H1 (cell line): ENCODE results near the gene TANC1. TPM values are rescaled to one million over a fixed set of nuclear protein-coding genes. Genes with fewer than 3 reads are reported as not detected.

Experiments
- CTCF ChIA-PET: fragments of 300-600 bp; sonication (Branson Sonifier 250); formaldehyde crosslinking; loops from one replicate; lab custom pipeline; 2021; ENCODE audit not compliant: partially characterized antibody; lab: Charles Lee
- POLR2A ChIA-PET: fragments of 300-600 bp; sonication (Branson Sonifier 250); formaldehyde crosslinking; loops from one replicate; lab custom pipeline; 2021; ENCODE audit warnings: inconsistent platforms; ENCODE audit not compliant: partially characterized antibody; lab: Charles Lee
- DNase-seq, 2 experiments: peaks; one replicate each; pipeline versions ENCODE4 v3.0.0 to v3.0.0-alpha.2; 2010 to 2022; ENCODE audit warnings: low spot score in 2 of 2, low read depth in 1 of 2, mixed read lengths in 1 of 2
- FAIRE-seq: peaks from 2 replicates; lab custom pipeline; 2011; peaks lifted over from hg19 to GRCh38; lab: Jason Lieb, UNC
- H2AFZ ChIP-seq: 2 replicates; pipeline ENCODE4 v1.8.1; 2012; ENCODE audit warnings: low read length, inconsistent platforms
- H2AK5ac ChIP-seq: 2 replicates; pipeline ENCODE4 v1.6.1; 2013; ENCODE audit warnings: low read depth, low read length
- H2BK120ac ChIP-seq: replicated peaks from 2 replicates; pipeline ENCODE3; 2013; ENCODE audit warnings: low read depth, low read length, inconsistent platforms
- H2BK12ac ChIP-seq: 2 replicates; pipeline ENCODE4 v1.6.1; 2013; ENCODE audit warnings: low read depth, low read length
- H2BK15ac ChIP-seq: 2 replicates; pipeline ENCODE4 v1.6.1; 2013; ENCODE audit warnings: low read length
- H2BK20ac ChIP-seq: 2 replicates; pipeline ENCODE4 v1.6.1; 2013; ENCODE audit warnings: low read length
- H2BK5ac ChIP-seq: 2 replicates; pipeline ENCODE4 v1.6.1; 2013; ENCODE audit warnings: low read depth, low read length
- H3K14ac ChIP-seq: 2 replicates; pipeline ENCODE4 v1.6.1; 2013; ENCODE audit warnings: inconsistent platforms; ENCODE audit not compliant: insufficient read length
- H3K18ac ChIP-seq: 2 replicates; pipeline ENCODE4 v1.6.1; 2013; ENCODE audit warnings: low read length; ENCODE audit errors: extremely low read depth
- H3K23ac ChIP-seq: 2 replicates; pipeline ENCODE4 v1.6.1; 2013; ENCODE audit warnings: inconsistent platforms; ENCODE audit not compliant: insufficient read length
- H3K23me2 ChIP-seq: 2 replicates; pipeline ENCODE4 v1.6.1; 2013; ENCODE audit warnings: low read depth, low read length
- H3K27ac ChIP-seq: 2 replicates; pipeline ENCODE4 v1.6.1; 2011; ENCODE audit warnings: low read depth, low read length, inconsistent platforms
- H3K27me3 ChIP-seq, 4 experiments: replicated peaks in 1 of 4; 1 replicate in 1 of 4; 2 replicates in 3 of 4; pipeline versions ENCODE4 v1.6.1 to v1.8.1; 2011 to 2013; ENCODE audit warnings: low read length in 3 of 4, mild to moderate bottlenecking in 3 of 4, inconsistent platforms in 2 of 4, mixed read lengths in 2 of 4, moderate library complexity in 1 of 4; ENCODE audit not compliant: control insufficient read depth in 3 of 4, insufficient read depth in 3 of 4; ENCODE audit errors: extremely low read depth in 1 of 4
- H3K36me3 ChIP-seq, 4 experiments: 2 replicates each; pipeline versions ENCODE4 v1.6.1 to v1.8.1; 2011 to 2013; ENCODE audit warnings: mild to moderate bottlenecking in 4 of 4, low read length in 3 of 4, moderate library complexity in 2 of 4, control low read depth in 1 of 4, inconsistent platforms in 1 of 4; ENCODE audit not compliant: insufficient read depth in 4 of 4, control insufficient read depth in 2 of 4
- H3K4ac ChIP-seq: replicated peaks from 2 replicates; pipeline ENCODE3; 2013; ENCODE audit warnings: low read length, low read depth, mixed read lengths, inconsistent platforms; ENCODE audit not compliant: insufficient read length
- H3K4me1 ChIP-seq, 4 experiments: replicated peaks in 1 of 4; 1 replicate in 1 of 4; 2 replicates in 3 of 4; pipeline versions ENCODE4 v1.6.1 to v1.8.1; 2011 to 2013; ENCODE audit warnings: low read length in 3 of 4, inconsistent platforms in 2 of 4, mixed read lengths in 1 of 4; ENCODE audit not compliant: insufficient read depth in 4 of 4, control insufficient read depth in 3 of 4
- H3K4me2 ChIP-seq, 2 experiments: 2 replicates each; pipeline versions ENCODE4 v1.6.1 to v1.8.1; 2011 to 2013; ENCODE audit warnings: low read depth in 2 of 2, low read length in 2 of 2, control low read depth in 1 of 2, inconsistent platforms in 1 of 2, mild to moderate bottlenecking in 1 of 2; ENCODE audit not compliant: insufficient read depth in 1 of 2
- H3K4me3 ChIP-seq, 4 experiments: fragments of 200-600, 300-600 bp in 1 of 4; sonication (generic), shearing (Covaris generic), sonication (Bioruptor Twin) in 1 of 4; 2 replicates each; pipeline versions ENCODE4 v1.5.1 to v1.8.1; 2011 to 2016; ENCODE audit warnings: low read length in 4 of 4, low read depth in 3 of 4, control low read depth in 2 of 4, inconsistent platforms in 2 of 4, mild to moderate bottlenecking in 2 of 4, mixed read lengths in 1 of 4, moderate library complexity in 1 of 4; ENCODE audit not compliant: insufficient read depth in 2 of 4; ENCODE audit errors: extremely low read depth in 1 of 4
- H3K56ac ChIP-seq: replicated peaks from 2 replicates; pipeline ENCODE3; 2013; ENCODE audit warnings: low read depth, mild to moderate bottlenecking, mixed read lengths, low read length, inconsistent platforms; ENCODE audit not compliant: insufficient read length
- H3K79me1 ChIP-seq: 2 replicates; pipeline ENCODE4 v1.6.1; 2013; ENCODE audit warnings: low read depth, low read length, control low read depth
- H3K79me2 ChIP-seq, 2 experiments: 2 replicates each; pipeline versions ENCODE4 v1.6.1 to v1.8.1; 2012 to 2013; ENCODE audit warnings: low read length in 2 of 2, mild to moderate bottlenecking in 2 of 2, inconsistent platforms in 1 of 2; ENCODE audit not compliant: insufficient read depth in 2 of 2, control insufficient read depth in 1 of 2
- H3K9ac ChIP-seq, 4 experiments: replicated peaks in 1 of 4; 1 replicate in 1 of 4; 2 replicates in 3 of 4; pipeline versions ENCODE4 v1.6.1 to v1.8.1; 2011 to 2013; ENCODE audit warnings: low read depth in 3 of 4, low read length in 3 of 4, control low read depth in 2 of 4, mild to moderate bottlenecking in 2 of 4, moderate library complexity in 2 of 4, inconsistent platforms in 1 of 4; ENCODE audit errors: extremely low read depth in 1 of 4
- H3K9me3 ChIP-seq, 2 experiments: 2 replicates each; pipeline versions ENCODE4 v1.6.1 to v1.8.1; 2012 to 2013; ENCODE audit warnings: mild to moderate bottlenecking in 2 of 2, moderate library complexity in 2 of 2, control low read depth in 1 of 2, inconsistent platforms in 1 of 2, low read depth in 1 of 2, low read length in 1 of 2, mixed read lengths in 1 of 2; ENCODE audit not compliant: insufficient read depth in 2 of 2
- H4K20me1 ChIP-seq, 2 experiments: replicated peaks in 1 of 2; 2 replicates each; pipeline versions ENCODE3 to v1.8.1; 2011 to 2013; ENCODE audit warnings: inconsistent platforms in 2 of 2, low read length in 2 of 2, mild to moderate bottlenecking in 1 of 2; ENCODE audit not compliant: insufficient read depth in 2 of 2, control insufficient read depth in 1 of 2
- H4K5ac ChIP-seq: 2 replicates; pipeline ENCODE4 v1.6.1; 2013; ENCODE audit warnings: low read length, low read depth, mixed read lengths, inconsistent platforms; ENCODE audit not compliant: insufficient read length
- H4K8ac ChIP-seq: 2 replicates; pipeline ENCODE4 v1.8.0; 2013; ENCODE audit warnings: mild to moderate bottlenecking, moderate library complexity, low read length, inconsistent platforms; ENCODE audit not compliant: insufficient read depth; ENCODE audit errors: extremely low read depth
- H4K91ac ChIP-seq: replicated peaks from 2 replicates; pipeline ENCODE3; 2013; ENCODE audit warnings: low read length, mixed read lengths, inconsistent platforms; ENCODE audit not compliant: insufficient read length
- CBX8 ChIP-seq: fragments of 300-800, 300-1000 bp; sonication (generic); IDR thresholded peaks from 2 replicates; pipeline ENCODE4 v1.7.1; 2016; ENCODE audit warnings: low read depth, low read length, borderline replicate concordance
- CTCF ChIP-seq, 3 experiments: IDR thresholded peaks; 1 replicate in 2 of 3; 2 replicates in 1 of 3; pipeline versions ENCODE4 v1.5.1 to v1.6.1; 2011; ENCODE audit warnings: low read length in 3 of 3, mild to moderate bottlenecking in 3 of 3, inconsistent platforms in 2 of 3, low read depth in 1 of 3, moderate library complexity in 1 of 3; ENCODE audit not compliant: insufficient read depth in 1 of 3; ENCODE audit errors: control extremely low read depth in 1 of 3
- EP300 ChIP-seq, 2 experiments: IDR thresholded peaks; 1 replicate in 1 of 2; 2 replicates in 1 of 2; pipeline ENCODE4 v1.6.1; 2011 to 2012; ENCODE audit warnings: low read depth in 2 of 2, low read length in 2 of 2, mild to moderate bottlenecking in 2 of 2, borderline replicate concordance in 1 of 2, inconsistent platforms in 1 of 2, moderate library complexity in 1 of 2
- KDM4A ChIP-seq: IDR thresholded peaks from one replicate; pipeline ENCODE4 v1.7.1; 2012; ENCODE audit warnings: low read depth, mild to moderate bottlenecking, moderate library complexity, low read length, inconsistent platforms; ENCODE audit not compliant: severe bottlenecking
- RAD21 ChIP-seq, 2 experiments: IDR thresholded peaks in 1 of 2; conservative IDR thresholded peaks in 1 of 2; 2 replicates each; pipeline ENCODE4 v1.6.1; 2011; ENCODE audit warnings: low read depth in 2 of 2, low read length in 2 of 2, improper control_type of control experiment in 1 of 2, inconsistent platforms in 1 of 2, mild to moderate bottlenecking in 1 of 2, moderate library complexity in 1 of 2
- SIRT6 ChIP-seq: IDR thresholded peaks from one replicate; pipeline ENCODE4 v1.7.1; 2012; ENCODE audit warnings: low read length, inconsistent platforms
- SRF ChIP-seq: IDR thresholded peaks from 2 replicates; pipeline ENCODE4 v1.6.1; 2011; ENCODE audit warnings: mild to moderate bottlenecking, low read depth, low read length, moderate library complexity
- TCF12 ChIP-seq: IDR thresholded peaks from 2 replicates; pipeline ENCODE4 v1.6.1; 2011; ENCODE audit warnings: low read depth, mild to moderate bottlenecking, low read length
- WGBS, 2 experiments: shearing (Covaris generic) in 1 of 2; methylation state at CpG; one replicate each; pipeline versions ENCODE4 v1.1.6 to v1.1.7; 2013 to 2015; ENCODE audit warnings: low lambda C conversion rate in 2 of 2, mixed read lengths in 2 of 2, inconsistent platforms in 1 of 2, low coverage in 1 of 2, missing lambda C conversion rate in 1 of 2; ENCODE audit not compliant: insufficient replicate concordance in 2 of 2, insufficient coverage in 1 of 2, insufficient read length in 1 of 2; ENCODE audit errors: extremely low coverage in 1 of 2, missing lambda C conversion rate in 1 of 2; 5-methylcytosine and 5-hydroxymethylcytosine counted together
- polyA plus RNA-seq, 7 experiments: library from polyadenylated mRNA; depleted of rRNA in 3 of 7; stranded (reverse) in 5 of 7; unstranded in 2 of 7; fragments of >200 nt in 5 of 7; fragments of 200-250 nt in 2 of 7; gene quantifications; 1 replicate in 5 of 7; 2 replicates in 1 of 7; 4 replicates in 1 of 7; pipeline versions ENCODE4 v1.2.1 to v1.2.3, GENCODE V29; 2011 to 2013; ENCODE audit warnings: missing spikeins in 2 of 7, mixed read lengths in 2 of 7
- total RNA-seq: library from RNA; stranded (reverse); fragmentation: NEBNext Ultra II Directional; extraction: Animal tissue kit (Norgen Biotek cat#: 25700); gene quantifications from 2 replicates; pipeline ENCODE4 v1.2.1, GENCODE V29; 2021
- TF ChIP-seq, protein P1 (sequence below): IDR thresholded peaks from 2 replicates; pipeline ENCODE4 v1.6.1; 2011; ENCODE audit warnings: low read depth, mild to moderate bottlenecking, low read length; ENCODE audit not compliant: insufficient read depth
- TF ChIP-seq, protein P2 (sequence below): IDR thresholded peaks from 2 replicates; pipeline ENCODE4 v1.6.1; 2012; ENCODE audit warnings: inconsistent platforms

Gene TANC1
- total and polyA plus RNA-seq, 2 of the 8 experiments (the other 6 are each of a cell fraction or from before 2014, with no cell fraction given), result 4.1 to 7.6 TPM

DNA sequence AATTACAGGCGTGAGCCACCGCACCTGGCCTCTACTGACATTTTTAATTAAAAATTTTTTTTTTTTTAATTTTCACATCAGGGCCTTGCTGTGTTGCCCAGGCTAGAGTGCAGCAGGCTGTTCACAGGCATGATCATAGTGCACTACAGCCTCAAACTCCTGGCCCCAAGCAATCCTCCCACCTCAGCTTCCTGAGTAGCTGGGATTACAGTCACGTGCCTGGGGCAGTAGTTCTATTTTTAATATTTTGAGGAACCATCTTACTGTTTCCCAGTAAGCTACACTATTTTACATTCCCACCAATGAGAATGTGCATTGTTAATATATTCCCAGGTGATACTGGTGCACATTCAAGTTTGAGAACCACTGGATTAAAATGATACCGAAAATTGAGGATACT is 225.4 kb downstream of the TANC1 start:
- no peak overlapping the region for H3K56ac ChIP-seq
- H2AK5ac ChIP-seq, result no peak overlapping the region
- H3K18ac ChIP-seq, result no peak overlapping the region
- no peak overlapping the region for H4K8ac ChIP-seq
- no peak overlapping the region for H4K5ac ChIP-seq
- H2BK12ac ChIP-seq, result no peak overlapping the region
- H3K79me1 ChIP-seq, result no peaks in the 10 kb centered on the region; the same call in 1 of the 2 replicates
- H3K4ac ChIP-seq, result no peak overlapping the region
- no peak overlapping the region for H2BK120ac ChIP-seq
- H2BK20ac ChIP-seq, result no peak overlapping the region
- no peaks in the 10 kb centered on the region for H3K9me3 ChIP-seq
- H2AFZ ChIP-seq, result no peak overlapping the region
- no peak overlapping the region for H3K4me2 ChIP-seq
- H3K4me1 ChIP-seq, result no peaks in the 10 kb centered on the region
- H3K27me3 ChIP-seq, result no peaks in the 10 kb centered on the region
- H2BK15ac ChIP-seq, result no peak overlapping the region
- no peak overlapping the region for H2BK5ac ChIP-seq
- no peaks in the 10 kb centered on the region for H4K20me1 ChIP-seq
- POLR2A ChIA-PET, result interaction anchor here (0.7 kb wide), 1 partner anchor 168 kb away, joined by 3 read pairs; no protein-coding TSS in a partner anchor
- no peak for FAIRE-seq
- CTCF ChIA-PET, result no interaction called here
- H3K14ac ChIP-seq, result no peak overlapping the region
- H3K79me2 ChIP-seq, result no peaks in the 10 kb centered on the region
- WGBS, 2 experiments, result 96% methylated on average over 4 of the region's 4 CpGs; no CpG with 5 or more reads in 1 of the 2 experiments
- no peak for DNase-seq
- H3K9ac ChIP-seq, result no peak overlapping the region
- H3K36me3 ChIP-seq, result no peaks in the 10 kb centered on the region
- H3K27ac ChIP-seq, result no peak overlapping the region
- no peak overlapping the region for H4K91ac ChIP-seq
- H3K23ac ChIP-seq, result no peak overlapping the region
- no peaks in the 10 kb centered on the region for H3K23me2 ChIP-seq
- no peak overlapping the region for H3K4me3 ChIP-seq
- no peak for TF ChIP-seq CTCF (IDR thresholded peaks at IDR 0.05; ENCODE audit: control extremely low read depth in 1 of 3, insufficient read depth in 1 of 3, low read depth in 1 of 3, low read length in 3 of 3)
- no peak for TF ChIP-seq EP300 (IDR thresholded peaks at IDR 0.05; ENCODE audit: borderline replicate concordance in 1 of 2, low read depth in 2 of 2, low read length in 2 of 2)
- TF ChIP-seq CBX8, result no peak
- TF ChIP-seq, protein P1, sequence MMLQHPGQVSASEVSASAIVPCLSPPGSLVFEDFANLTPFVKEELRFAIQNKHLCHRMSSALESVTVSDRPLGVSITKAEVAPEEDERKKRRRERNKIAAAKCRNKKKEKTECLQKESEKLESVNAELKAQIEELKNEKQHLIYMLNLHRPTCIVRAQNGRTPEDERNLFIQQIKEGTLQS, result no peak
- TF ChIP-seq SIRT6, result no peak
- TF ChIP-seq RAD21 (IDR thresholded peaks at IDR 0.05 in 1 of 2, conservative IDR thresholded peaks at IDR 0.05 in 1 of 2; ENCODE audit: low read depth in 2 of 2, low read length in 2 of 2), result no peak
- no peak for TF ChIP-seq SRF
- no peak for TF ChIP-seq KDM4A
- TF ChIP-seq TCF12, result no peak
- TF ChIP-seq, protein P2, sequence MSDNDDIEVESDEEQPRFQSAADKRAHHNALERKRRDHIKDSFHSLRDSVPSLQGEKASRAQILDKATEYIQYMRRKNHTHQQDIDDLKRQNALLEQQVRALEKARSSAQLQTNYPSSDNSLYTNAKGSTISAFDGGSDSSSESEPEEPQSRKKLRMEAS, result no peak
